KOPT-K1 (cell line): ENCODE data around the gene ABCA3.

ENCODE experiments used
- H3K27ac ChIP-seq: fragments of 200-600 bp; sonication (generic); 2 replicates; pipeline ENCODE4 v1.5.1; 2016; ENCODE audit warnings: antibody characterized with exemption, mild to moderate bottlenecking, low read depth, low read length; ENCODE audit not compliant: poor library complexity, severe bottlenecking
- H3K36me3 ChIP-seq: fragments of 200-600 bp; sonication (generic); 2 replicates; pipeline ENCODE4 v1.5.1; 2017; ENCODE audit warnings: antibody characterized with exemption, mild to moderate bottlenecking, low read length, moderate library complexity; ENCODE audit not compliant: insufficient read depth
- H3K9me3 ChIP-seq: fragments of 200-600 bp; sonication (generic); 2 replicates; pipeline ENCODE4 v1.5.1; 2017; ENCODE audit warnings: antibody characterized with exemption, low read length, mild to moderate bottlenecking; ENCODE audit not compliant: insufficient read depth, poor library complexity, severe bottlenecking

ABCA3 gene

GRCh38 chr16:2235234-2235651 lies 105.3 kb downstream of the ABCA3 start:
- Histone ChIP-seq H3K9me3 (no peaks in the 10 kb centered on the region), H3K36me3 (peaks cover 90% of the 10 kb centered on the region), H3K27ac (no peak overlapping the region)

GRCh38 chr16:2234813-2235170 lies 105.7 kb downstream of the ABCA3 start:
- Histone ChIP-seq H3K9me3 (no peaks in the 10 kb centered on the region), H3K36me3 (peaks cover 92% of the 10 kb centered on the region), H3K27ac (no peak overlapping the region)

- Histone ChIP-seq H3K36me3 (peaks cover 92% of the 10 kb centered on the region), H3K27ac (no peak overlapping the region), H3K9me3 (no peaks in the 10 kb centered on the region)
Measured at GRCh38 chr16:2233872-2234812, 106.4 kb downstream of the ABCA3 start.

DNA sequence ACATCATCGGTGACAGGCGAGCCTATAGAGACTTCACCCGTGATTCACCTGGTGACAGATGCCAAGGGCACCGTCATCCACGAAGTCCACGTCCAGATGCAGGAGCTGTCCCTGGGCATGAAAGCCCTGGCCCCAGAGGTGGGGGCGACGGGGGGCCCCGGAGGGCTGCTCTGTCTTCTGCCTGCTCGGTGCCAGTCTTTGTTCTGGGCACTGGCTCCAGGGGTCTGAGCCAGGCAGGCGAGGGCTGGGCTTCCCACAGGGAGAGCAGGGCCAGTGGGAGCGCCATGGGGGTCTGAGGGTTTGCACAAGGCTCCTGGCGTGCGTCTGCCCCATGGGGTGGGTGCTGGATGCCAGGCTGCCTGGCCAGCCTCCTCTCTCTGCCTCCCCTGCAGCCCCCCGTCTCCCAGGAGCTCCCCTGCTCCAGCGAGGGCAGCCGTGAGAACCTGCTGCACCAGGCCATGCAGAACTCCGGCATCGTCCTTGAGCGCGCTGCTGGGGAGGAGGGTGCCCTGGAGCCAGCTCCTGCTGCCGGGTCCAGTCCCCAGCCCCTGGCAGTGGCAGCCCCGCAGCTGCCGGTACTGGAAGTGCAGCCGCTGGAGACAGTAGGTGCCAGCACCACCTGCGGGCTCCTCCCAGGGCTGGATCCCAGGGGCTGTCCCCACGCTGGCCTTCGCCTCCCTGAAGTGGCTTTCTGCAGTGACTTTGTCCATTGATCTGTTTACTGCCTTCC lies 107.3 kb downstream of the ABCA3 start:
- H3K9me3 ChIP-seq: no peaks in the 10 kb centered on the region
- no peak overlapping the region for H3K27ac ChIP-seq
- peaks cover 92% of the 10 kb centered on the region for H3K36me3 ChIP-seq

GRCh38 chr16:2232094-2232990 lies 108.2 kb downstream of the ABCA3 start:
- Histone ChIP-seq H3K27ac (no peak overlapping the region), H3K36me3 (peaks cover 88% of the 10 kb centered on the region), H3K9me3 (no peaks in the 10 kb centered on the region)

- no peak overlapping the region for H3K27ac ChIP-seq
- no peaks in the 10 kb centered on the region for H3K9me3 ChIP-seq
- H3K36me3 ChIP-seq: peaks cover 93% of the 10 kb centered on the region
Measured at GRCh38 chr16:2231016-2231931, 109.3 kb downstream of the ABCA3 start.

DNA sequence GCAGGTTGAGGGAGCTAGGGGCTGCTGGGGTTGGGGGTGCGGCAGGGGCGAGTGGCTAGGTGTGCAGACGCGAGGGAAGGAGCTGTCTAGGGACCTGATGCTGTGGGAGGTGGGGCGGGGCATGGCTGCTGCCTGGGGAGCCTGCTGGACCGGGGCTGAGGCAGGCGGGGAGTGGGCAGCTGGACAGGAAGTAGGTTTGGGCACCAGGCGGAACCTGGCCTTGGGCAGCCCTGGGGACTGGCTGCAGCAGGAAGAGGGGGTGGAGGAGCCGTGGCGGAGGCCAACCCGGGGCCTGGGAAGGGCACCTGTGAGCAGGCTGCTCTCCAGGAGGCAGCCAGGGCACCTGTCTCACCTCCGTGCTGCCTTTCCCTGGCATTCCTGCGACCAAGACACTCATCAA lies 110.2 kb downstream of the ABCA3 start:
- no peak overlapping the region for H3K27ac ChIP-seq
- peaks cover 86% of the 10 kb centered on the region for H3K36me3 ChIP-seq
- H3K9me3 ChIP-seq: no peaks in the 10 kb centered on the region

GRCh38 chr16:2229632-2230250 lies 110.8 kb downstream of the ABCA3 start:
- H3K36me3 ChIP-seq: peaks cover 80% of the 10 kb centered on the region
- no peak overlapping the region for H3K27ac ChIP-seq

DNA sequence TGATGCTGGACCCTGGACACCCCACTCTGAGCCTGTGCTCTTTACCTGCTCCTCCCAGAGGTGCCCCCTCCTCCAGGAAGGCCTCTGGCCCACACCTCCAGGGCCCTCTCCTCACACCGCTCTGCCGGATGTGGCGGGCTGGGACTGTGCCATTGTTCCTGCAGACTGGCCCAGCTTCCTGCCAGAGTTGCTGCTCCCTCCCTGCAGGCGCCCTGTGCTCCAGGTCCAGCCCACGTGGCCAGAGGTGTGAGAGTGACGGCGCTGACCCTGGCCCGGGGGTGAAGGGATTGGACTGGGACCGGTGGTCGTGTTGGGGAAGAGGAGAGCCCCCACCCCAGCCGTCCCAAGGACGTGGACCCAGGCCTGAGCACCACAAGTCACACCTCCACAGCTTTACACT lies 111.4 kb downstream of the ABCA3 start:
- peaks cover 73% of the 10 kb centered on the region for H3K36me3 ChIP-seq

More at GRCh38 chr16:2229632-2230250, 110.8 kb downstream of the ABCA3 start:
- H3K9me3 ChIP-seq: no peaks in the 10 kb centered on the region

GRCh38 chr16:2228161-2228824 lies 112.2 kb downstream of the ABCA3 start:
- Histone ChIP-seq H3K27ac (no peak overlapping the region), H3K36me3 (peaks cover 65% of the 10 kb centered on the region), H3K9me3 (no peaks in the 10 kb centered on the region)

More for the DNA sequence above, 111.4 kb downstream of the ABCA3 start:
- H3K9me3 ChIP-seq: no peaks in the 10 kb centered on the region
- H3K27ac ChIP-seq: no peak overlapping the region

GRCh38 chr16:2226918-2227317 lies 113.6 kb downstream of the ABCA3 start:
- Histone ChIP-seq H3K27ac (no peak overlapping the region), H3K36me3 (peaks cover 51% of the 10 kb centered on the region), H3K9me3 (no peaks in the 10 kb centered on the region)

DNA sequence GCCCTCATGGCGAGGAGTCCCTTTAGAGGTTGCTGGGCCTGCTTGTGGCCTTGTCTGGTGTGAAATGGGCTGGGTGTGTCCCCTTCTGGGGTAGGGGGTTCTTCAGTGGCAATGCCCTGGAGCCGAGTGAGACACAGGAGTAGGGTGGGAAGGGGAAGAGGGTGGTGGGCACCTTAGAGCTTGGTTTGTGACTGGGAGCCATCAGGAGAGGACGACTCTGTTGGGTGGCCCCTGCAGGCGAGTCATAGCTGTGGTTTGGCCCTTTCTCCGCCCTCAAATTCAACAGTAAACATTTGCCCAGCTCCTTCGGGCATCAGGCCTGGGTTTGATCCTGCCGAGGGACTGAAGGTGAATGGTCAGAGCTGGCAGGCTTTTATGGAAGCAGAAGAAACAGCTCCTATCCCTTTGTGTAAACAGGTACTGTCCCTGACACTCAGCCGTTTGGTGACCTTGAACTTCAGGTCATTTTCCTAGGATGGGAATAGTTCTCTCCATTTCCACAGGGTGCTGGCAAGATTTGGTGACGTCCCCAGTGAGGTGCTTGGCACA lies 114.2 kb downstream of the ABCA3 start:
- peaks cover 45% of the 10 kb centered on the region for H3K36me3 ChIP-seq
- no peak overlapping the region for H3K27ac ChIP-seq

More for the DNA sequence above, 114.2 kb downstream of the ABCA3 start:
- H3K9me3 ChIP-seq: no peaks in the 10 kb centered on the region
